H9 (cell line): ENCODE measurements around the gene SAA4. TPM values are rescaled to one million over a fixed set of nuclear protein-coding genes. Genes with fewer than 3 reads are reported as not detected.

Experiments
- DNase-seq: peaks from one replicate; pipeline ENCODE4 v3.0.0-alpha.2; 2017
- H2AFZ ChIP-seq: one replicate; pipeline ENCODE4 v1.6.1; 2013; ENCODE audit warnings: mild to moderate bottlenecking, low read length, control low read depth, moderate library complexity
- H2AK5ac ChIP-seq: 2 replicates; pipeline ENCODE4 v1.6.1; 2013; ENCODE audit warnings: low read length, control low read depth, mixed read lengths; ENCODE audit not compliant: insufficient read length
- H2BK120ac ChIP-seq: one replicate; pipeline ENCODE4 v1.6.1; 2013; ENCODE audit warnings: low read depth, mild to moderate bottlenecking, low read length, control low read depth, inconsistent platforms; ENCODE audit not compliant: poor library complexity, severe bottlenecking
- H2BK12ac ChIP-seq: 2 replicates; pipeline ENCODE4 v1.6.1; 2013; ENCODE audit warnings: low read length, control low read depth, mixed read lengths, low read depth; ENCODE audit not compliant: insufficient read length
- H2BK15ac ChIP-seq: 2 replicates; pipeline ENCODE4 v1.6.1; 2013; ENCODE audit warnings: low read depth, low read length, control low read depth
- H2BK20ac ChIP-seq: one replicate; pipeline ENCODE4 v1.6.1; 2013; ENCODE audit warnings: low read depth, mild to moderate bottlenecking, low read length, control low read depth, inconsistent platforms; ENCODE audit not compliant: poor library complexity, severe bottlenecking
- H2BK5ac ChIP-seq: 2 replicates; pipeline ENCODE4 v1.6.1; 2013; ENCODE audit warnings: low read length, control low read depth, mixed read lengths; ENCODE audit not compliant: insufficient read length
- H3K14ac ChIP-seq: 2 replicates; pipeline ENCODE4 v1.6.1; 2013; ENCODE audit warnings: low read length, control low read depth; ENCODE audit not compliant: insufficient read depth
- H3K18ac ChIP-seq: 2 replicates; pipeline ENCODE4 v1.6.1; 2013; ENCODE audit warnings: low read depth, mild to moderate bottlenecking, mixed read lengths, low read length, control low read depth; ENCODE audit not compliant: insufficient read length
- H3K23ac ChIP-seq: 2 replicates; pipeline ENCODE4 v1.6.1; 2013; ENCODE audit warnings: low read length, control low read depth, mixed read lengths, low read depth; ENCODE audit not compliant: insufficient read length
- H3K23me2 ChIP-seq: 2 replicates; pipeline ENCODE4 v1.6.1; 2013; ENCODE audit warnings: low read depth, mild to moderate bottlenecking, mixed read lengths, low read length, control low read depth; ENCODE audit not compliant: insufficient read length, poor library complexity, severe bottlenecking
- H3K27ac ChIP-seq: 2 replicates; pipeline ENCODE4 v1.5.1; 2013; ENCODE audit warnings: low read length, control low read depth, mixed read lengths, low read depth; ENCODE audit not compliant: insufficient read length
- H3K27me3 ChIP-seq: 2 replicates; pipeline ENCODE4 v1.6.1; 2013; ENCODE audit warnings: low read length, control low read depth, inconsistent platforms; ENCODE audit not compliant: insufficient read depth
- H3K4ac ChIP-seq: 2 replicates; pipeline ENCODE4 v1.6.1; 2013; ENCODE audit warnings: low read depth, mild to moderate bottlenecking, control low read depth, inconsistent platforms, low read length, moderate library complexity
- H3K4me1 ChIP-seq: 2 replicates; pipeline ENCODE4 v1.6.1; 2013; ENCODE audit warnings: low read length, control low read depth, inconsistent platforms; ENCODE audit not compliant: insufficient read depth
- H3K4me2 ChIP-seq: 2 replicates; pipeline ENCODE4 v1.6.1; 2013; ENCODE audit warnings: low read length, control low read depth, mixed read lengths; ENCODE audit not compliant: insufficient read length, insufficient read depth
- H3K56ac ChIP-seq: 2 replicates; pipeline ENCODE4 v1.6.1; 2013; ENCODE audit warnings: low read depth, mild to moderate bottlenecking, mixed read lengths, low read length, control low read depth; ENCODE audit not compliant: insufficient read length
- H3K79me1 ChIP-seq: 2 replicates; pipeline ENCODE4 v1.6.1; 2013; ENCODE audit warnings: low read depth, mild to moderate bottlenecking, moderate library complexity, low read length, control low read depth, inconsistent platforms; ENCODE audit not compliant: insufficient read depth, poor library complexity, severe bottlenecking
- H3K79me2 ChIP-seq: 2 replicates; pipeline ENCODE4 v1.6.1; 2013; ENCODE audit warnings: low read length, control low read depth, inconsistent platforms; ENCODE audit not compliant: insufficient read depth
- H3K9ac ChIP-seq: 2 replicates; pipeline ENCODE4 v1.6.1; 2013; ENCODE audit warnings: low read length, control low read depth, mixed read lengths; ENCODE audit not compliant: insufficient read length; ENCODE audit errors: extremely low read depth
- H3K9me3 ChIP-seq: one replicate; pipeline ENCODE4 v1.6.1; 2013; ENCODE audit warnings: low read depth, low read length, inconsistent platforms; ENCODE audit not compliant: control insufficient read depth
- H3T11ph ChIP-seq: one replicate; pipeline ENCODE4 v1.6.1; 2013; ENCODE audit warnings: mild to moderate bottlenecking, low read length, control low read depth, inconsistent platforms
- H4K20me1 ChIP-seq: one replicate; pipeline ENCODE4 v1.6.1; 2013; ENCODE audit not compliant: control insufficient read depth, insufficient read length, insufficient read depth
- H4K5ac ChIP-seq: 2 replicates; pipeline ENCODE4 v1.6.1; 2013; ENCODE audit warnings: low read depth, mild to moderate bottlenecking, mixed read lengths, low read length, control low read depth; ENCODE audit not compliant: insufficient read length
- H4K8ac ChIP-seq: replicated peaks from 2 replicates; pipeline ENCODE4 v1.6.1; 2013; ENCODE audit warnings: low read length, control low read depth, mixed read lengths, low read depth; ENCODE audit not compliant: insufficient read length
- H4K91ac ChIP-seq: 2 replicates; pipeline ENCODE4 v1.6.1; 2013; ENCODE audit warnings: low read depth, mild to moderate bottlenecking, moderate library complexity, mixed read lengths, low read length, control low read depth; ENCODE audit not compliant: insufficient read length
- H3K27ac Mint-ChIP-seq, 3 experiments: 2 replicates in 2 of 3; 3 replicates in 1 of 3; pipeline ENCODE4 v1.8.0; 2020 to 2021; ENCODE audit warnings: mixed read lengths in 3 of 3, mild to moderate bottlenecking in 1 of 3, moderate library complexity in 1 of 3
- H3K27me3 Mint-ChIP-seq: 2 replicates; pipeline ENCODE4 v1.8.0; 2021; ENCODE audit warnings: low read depth, mild to moderate bottlenecking, moderate library complexity, mixed read lengths
- H3K36me3 Mint-ChIP-seq, 3 experiments: 2 replicates in 2 of 3; 3 replicates in 1 of 3; pipeline ENCODE4 v1.8.0; 2020 to 2021; ENCODE audit warnings: low read depth in 3 of 3, mixed read lengths in 3 of 3; ENCODE audit not compliant: insufficient read depth in 1 of 3
- H3K4me1 Mint-ChIP-seq, 2 experiments: 2 replicates each; pipeline ENCODE4 v1.8.0; 2020; ENCODE audit warnings: mixed read lengths in 2 of 2
- H3K4me3 Mint-ChIP-seq, 2 experiments: 2 replicates in 1 of 2; 3 replicates in 1 of 2; pipeline ENCODE4 v1.8.0; 2020 to 2021; ENCODE audit warnings: mild to moderate bottlenecking in 2 of 2, mixed read lengths in 2 of 2, moderate library complexity in 1 of 2
- H3K9me3 Mint-ChIP-seq, 2 experiments: 2 replicates in 1 of 2; 3 replicates in 1 of 2; pipeline ENCODE4 v1.8.0; 2020; ENCODE audit warnings: mild to moderate bottlenecking in 2 of 2, mixed read lengths in 2 of 2, moderate library complexity in 1 of 2
- WGBS: extraction: QIAGEN DNeasy Blood & Tissue Kit; methylation state at CpG from one replicate; pipeline ENCODE4 v1.1.7; 2013; ENCODE audit warnings: missing lambda C conversion rate, low lambda C conversion rate, mixed read lengths; ENCODE audit not compliant: insufficient read length; ENCODE audit errors: extremely low coverage; 5-methylcytosine and 5-hydroxymethylcytosine counted together
- total RNA-seq: library from RNA; stranded (reverse); gene quantifications from 2 replicates; pipeline ENCODE4 v1.2.1, GENCODE V29; 2021
- TF ChIP-seq, protein P1 (sequence below): fragments of 200-600 bp; sonication (generic); conservative IDR thresholded peaks from 3 replicates; pipeline ENCODE4 v1.8.0; 2021; ENCODE audit warnings: antibody characterized with exemption, mild to moderate bottlenecking

The SAA4 gene
- total RNA-seq, 1 experiment from 2014 or later: not detected

DNA sequence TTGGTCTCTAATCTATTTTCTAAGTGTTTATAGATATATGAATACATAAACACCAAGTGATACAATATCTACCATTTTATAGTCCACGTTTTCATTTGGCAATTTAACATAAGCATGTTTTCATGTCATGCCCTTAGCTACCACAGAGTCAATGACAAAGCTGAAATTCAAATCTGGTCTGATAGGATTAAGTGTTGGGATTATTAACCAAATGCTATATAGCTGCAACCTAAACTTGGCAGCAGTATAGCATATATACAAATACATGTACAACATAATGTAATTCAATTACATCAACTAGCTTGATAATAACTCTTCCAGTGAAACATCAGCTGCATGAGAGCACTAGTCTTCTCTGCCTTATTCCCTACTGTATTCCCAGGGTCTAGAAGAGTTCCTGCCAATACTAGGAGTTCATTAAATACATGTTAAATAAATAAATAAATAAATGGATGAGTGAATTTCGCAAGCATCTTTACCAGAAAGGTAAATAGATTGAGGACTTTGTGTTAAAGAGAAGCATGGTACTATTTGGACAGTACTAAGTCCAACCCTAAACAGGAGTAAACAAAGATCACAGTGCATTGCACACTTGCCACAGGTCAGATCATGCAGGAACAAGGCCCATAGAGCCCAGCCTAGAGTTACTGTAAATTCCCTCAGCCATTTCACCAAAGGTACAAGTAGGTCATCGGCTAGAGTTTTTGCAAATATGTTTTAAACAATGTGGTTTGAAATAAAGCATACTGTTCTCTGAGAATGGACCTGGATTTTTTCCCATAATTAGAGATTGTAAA, 12.8 kb downstream of the SAA4 start:
- H2BK20ac ChIP-seq: no peak overlapping the region
- no peak overlapping the region for H3T11ph ChIP-seq
- no peak overlapping the region for H3K4me2 ChIP-seq
- H3K79me2 ChIP-seq: no peaks in the 10 kb centered on the region
- no peak overlapping the region for H3K4ac ChIP-seq
- no peaks in the 10 kb centered on the region for H4K20me1 ChIP-seq
- no peak overlapping the region for H2BK12ac ChIP-seq
- no peak overlapping the region for H3K14ac ChIP-seq
- H3K79me1 ChIP-seq: no peaks in the 10 kb centered on the region
- H3K27ac ChIP-seq: no peak overlapping the region
- H4K91ac ChIP-seq: no peak overlapping the region
- no CpG with 5 or more reads among the region's 3 CpGs for WGBS
- H3K27ac Mint-ChIP-seq: no peak overlapping the region
- H3K4me1 Mint-ChIP-seq: no peaks in the 10 kb centered on the region
- H3K23ac ChIP-seq: no peak overlapping the region
- no peak overlapping the region for H4K5ac ChIP-seq
- no peak overlapping the region for H2BK5ac ChIP-seq
- H3K9ac ChIP-seq: no peak overlapping the region
- TF ChIP-seq, protein P1, sequence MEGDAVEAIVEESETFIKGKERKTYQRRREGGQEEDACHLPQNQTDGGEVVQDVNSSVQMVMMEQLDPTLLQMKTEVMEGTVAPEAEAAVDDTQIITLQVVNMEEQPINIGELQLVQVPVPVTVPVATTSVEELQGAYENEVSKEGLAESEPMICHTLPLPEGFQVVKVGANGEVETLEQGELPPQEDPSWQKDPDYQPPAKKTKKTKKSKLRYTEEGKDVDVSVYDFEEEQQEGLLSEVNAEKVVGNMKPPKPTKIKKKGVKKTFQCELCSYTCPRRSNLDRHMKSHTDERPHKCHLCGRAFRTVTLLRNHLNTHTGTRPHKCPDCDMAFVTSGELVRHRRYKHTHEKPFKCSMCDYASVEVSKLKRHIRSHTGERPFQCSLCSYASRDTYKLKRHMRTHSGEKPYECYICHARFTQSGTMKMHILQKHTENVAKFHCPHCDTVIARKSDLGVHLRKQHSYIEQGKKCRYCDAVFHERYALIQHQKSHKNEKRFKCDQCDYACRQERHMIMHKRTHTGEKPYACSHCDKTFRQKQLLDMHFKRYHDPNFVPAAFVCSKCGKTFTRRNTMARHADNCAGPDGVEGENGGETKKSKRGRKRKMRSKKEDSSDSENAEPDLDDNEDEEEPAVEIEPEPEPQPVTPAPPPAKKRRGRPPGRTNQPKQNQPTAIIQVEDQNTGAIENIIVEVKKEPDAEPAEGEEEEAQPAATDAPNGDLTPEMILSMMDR: no peak
- H3K27me3 Mint-ChIP-seq: peaks cover 8% of the 10 kb centered on the region
- H3K18ac ChIP-seq: no peak overlapping the region
- no peaks in the 10 kb centered on the region for H3K23me2 ChIP-seq
- no peaks in the 10 kb centered on the region for H3K27me3 ChIP-seq
- H2AK5ac ChIP-seq: no peak overlapping the region
- no peak overlapping the region for H3K56ac ChIP-seq
- peaks cover 0 to 5% of the 10 kb centered on the region in 2 experiments; a peak in 1 of 5 replicates for H3K9me3 Mint-ChIP-seq
- H3K4me1 ChIP-seq: no peaks in the 10 kb centered on the region
- no peaks in the 10 kb centered on the region for H3K36me3 Mint-ChIP-seq
- H3K9me3 ChIP-seq: no peaks in the 10 kb centered on the region
- no peak overlapping the region for H3K4me3 Mint-ChIP-seq
- no peak overlapping the region for H2BK120ac ChIP-seq
- no peak for DNase-seq
- no peak overlapping the region for H2AFZ ChIP-seq
- H4K8ac ChIP-seq: no peak overlapping the region
- H2BK15ac ChIP-seq: no peak overlapping the region
